PC-3 (cell line): Measurements from ENCODE around the gene SLC38A6.

Experiments
- CTCF ChIP-seq: fragments of 300-600 bp; sonication (generic); conservative IDR thresholded peaks from 2 replicates; pipeline ENCODE4 v1.5.1; 2017; ENCODE audit warnings: antibody characterized with exemption, low read depth, mild to moderate bottlenecking, low read length
- EZH2phosphoT487 ChIP-seq: fragments of 300-600 bp; sonication (generic); IDR thresholded peaks from 2 replicates; pipeline ENCODE4 v1.6.1; 2018; ENCODE audit warnings: mild to moderate bottlenecking, antibody characterized with exemption, low read length, borderline replicate concordance

- TF ChIP-seq CTCF (no peak), EZH2phosphoT487 (no peak)
Observed at GRCh38 chr14:60999536-60999935, 18.5 kb downstream of the SLC38A6 start.
